ENCODE measurements around the gene KCNMB3. TPM values are rescaled to one million over a fixed set of nuclear protein-coding genes. Genes with fewer than 3 reads are reported as not detected.

Gene KCNMB3
- total RNA-seq, 2 experiments from 2014 or later: 0.87 to 1.2 TPM

Other genes with a start within 250 kb of the KCNMB3 start
- gene ZMAT3, start 179.3 kb downstream of the KCNMB3 start, total RNA-seq: 10 to 100 TPM; 15.9 to 17.1 TPM
- gene PIK3CA, start 102.8 kb downstream of the KCNMB3 start, total RNA-seq: 10 to 100 TPM; 22.3 to 23.9 TPM
- gene ZNF639, start 71.9 kb upstream of the KCNMB3 start, total RNA-seq: 10 to 100 TPM; 36.3 to 40.6 TPM
- gene MFN1, start 96.6 kb upstream of the KCNMB3 start, total RNA-seq: 10 to 100 TPM; 25.5 to 30.4 TPM
- 10 to 100 TPM in 1 of 2 experiments, 1 to 10 TPM in 1; 6.7 to 10.3 TPM for gene GNB4, start 200.4 kb upstream of the KCNMB3 start, total RNA-seq